ENCODE results near the gene TAF3.

TAF3 gene

GRCh38 chr10:7957591-7957990 is 139.3 kb downstream of the TAF3 start:
- no peak overlapping the region for H2AK5ac ChIP-seq (ENCODE audit: low read depth, low read length)
- no peak overlapping the region for H3K9ac ChIP-seq (ENCODE audit: low read depth, low read length, poor library complexity)
- H3K23ac ChIP-seq (ENCODE audit: low read depth, low read length, poor library complexity), result no peak overlapping the region
- H3K14ac ChIP-seq (ENCODE audit: low read length), result no peak overlapping the region
- H3K18ac ChIP-seq (ENCODE audit: low read length), result no peak overlapping the region
- no peaks in the 10 kb centered on the region for H3K36me3 ChIP-seq (replicated peaks in 1 of 2; ENCODE audit: control insufficient read depth in 2 of 2, insufficient read depth in 2 of 2, low read length in 2 of 2)
- H3K27me3 ChIP-seq (ENCODE audit: control insufficient read depth in 3 of 3, insufficient read depth in 3 of 3, low read depth in 1 of 3, low read length in 3 of 3), result no peaks in the 10 kb centered on the region
- no peak overlapping the region for H2AFZ ChIP-seq (ENCODE audit: low read length)
- no peak overlapping the region for H2BK15ac ChIP-seq (ENCODE audit: low read length)
- no peak overlapping the region for H4K91ac ChIP-seq (ENCODE audit: low read depth, low read length, poor library complexity)
- H3K4me3 ChIP-seq (ENCODE audit: low read length in 2 of 2), result no peak overlapping the region
- no peaks in the 10 kb centered on the region for H3K79me1 ChIP-seq (ENCODE audit: low read depth, low read length)
- H3K4me2 ChIP-seq (ENCODE audit: insufficient read depth, low read length, poor library complexity, severe bottlenecking), result no peak overlapping the region
- WGBS, 2 donors (ENCODE audit: extremely low coverage in 2 of 2, insufficient read length in 2 of 2, insufficient replicate concordance in 1 of 2), result no CpG with 5 or more reads among the region's 5 CpGs
- H2BK5ac ChIP-seq (ENCODE audit: low read length), result no peak overlapping the region
- DNase-seq (ENCODE audit: low spot score), result no peak
- peaks cover 0 to 1% of the 10 kb centered on the region in 2 donors for H3K4me1 ChIP-seq (ENCODE audit: control insufficient read depth in 2 of 2, insufficient read depth in 1 of 2, low read depth in 1 of 2, low read length in 2 of 2)
- no peaks in the 10 kb centered on the region for H3K9me3 ChIP-seq (replicated peaks in 1 of 2; ENCODE audit: control insufficient read depth in 2 of 2, insufficient read depth in 1 of 2, low read depth in 1 of 2, low read length in 2 of 2)
- H2BK12ac ChIP-seq (ENCODE audit: low read length), result no peak overlapping the region
- H3K4ac ChIP-seq (ENCODE audit: low read length), result no peak overlapping the region
- H2BK120ac ChIP-seq (ENCODE audit: low read depth, low read length), result no peak overlapping the region
- H3K27ac ChIP-seq (replicated peaks; ENCODE audit: low read length), result no peak overlapping the region
- no peak overlapping the region for H4K8ac ChIP-seq (ENCODE audit: low read depth, low read length)

- Histone ChIP-seq H3K27ac (replicated peaks; ENCODE audit: low read length) (no peak overlapping the region), H2BK5ac (ENCODE audit: low read length) (no peak overlapping the region), H3K9ac (ENCODE audit: low read depth, low read length, poor library complexity) (no peak overlapping the region), H3K79me1 (ENCODE audit: low read depth, low read length) (no peaks in the 10 kb centered on the region), H3K4me1 (ENCODE audit: control insufficient read depth in 2 of 2, insufficient read depth in 1 of 2, low read depth in 1 of 2, low read length in 2 of 2) (peaks cover 0 to 1% of the 10 kb centered on the region in 2 donors), H3K14ac (ENCODE audit: low read length) (no peak overlapping the region), H2BK15ac (ENCODE audit: low read length) (no peak overlapping the region), H2BK12ac (ENCODE audit: low read length) (no peak overlapping the region), H2BK120ac (ENCODE audit: low read depth, low read length) (no peak overlapping the region), H2AK5ac (ENCODE audit: low read depth, low read length) (no peak overlapping the region), H4K91ac (ENCODE audit: low read depth, low read length, poor library complexity) (no peak overlapping the region), H3K27me3 (ENCODE audit: control insufficient read depth in 3 of 3, insufficient read depth in 3 of 3, low read depth in 1 of 3, low read length in 3 of 3) (no peaks in the 10 kb centered on the region), H2AFZ (ENCODE audit: low read length) (no peak overlapping the region), H3K4ac (ENCODE audit: low read length) (no peak overlapping the region), H3K23ac (ENCODE audit: low read depth, low read length, poor library complexity) (no peak overlapping the region), H3K18ac (ENCODE audit: low read length) (no peak overlapping the region), H3K4me2 (ENCODE audit: insufficient read depth, low read length, poor library complexity, severe bottlenecking) (no peak overlapping the region), H4K8ac (ENCODE audit: low read depth, low read length) (no peak overlapping the region), H3K4me3 (ENCODE audit: low read length in 2 of 2) (no peak overlapping the region), H3K9me3 (replicated peaks in 1 of 2; ENCODE audit: control insufficient read depth in 2 of 2, insufficient read depth in 1 of 2, low read depth in 1 of 2, low read length in 2 of 2) (no peaks in the 10 kb centered on the region), H3K36me3 (replicated peaks in 1 of 2; ENCODE audit: control insufficient read depth in 2 of 2, insufficient read depth in 2 of 2, low read length in 2 of 2) (no peaks in the 10 kb centered on the region)
- no peak for DNase-seq (ENCODE audit: low spot score)
- WGBS, 2 donors (ENCODE audit: extremely low coverage in 2 of 2, insufficient read length in 2 of 2, insufficient replicate concordance in 1 of 2), result no CpG with 5 or more reads among the region's 5 CpGs
These were observed 140.1 kb downstream of the TAF3 start for GRCh38 chr10:7958442-7958841.

GRCh38 chr10:7960108-7960507 is 141.8 kb downstream of the TAF3 start:
- H2AFZ ChIP-seq (ENCODE audit: low read length), result no peak overlapping the region
- H4K91ac ChIP-seq (ENCODE audit: low read depth, low read length, poor library complexity), result no peak overlapping the region
- no peak overlapping the region for H3K4me2 ChIP-seq (ENCODE audit: insufficient read depth, low read length, poor library complexity, severe bottlenecking)
- H2AK5ac ChIP-seq (ENCODE audit: low read depth, low read length), result no peak overlapping the region
- peaks cover 8 to 14% of the 10 kb centered on the region in 2 donors for H3K36me3 ChIP-seq (replicated peaks in 1 of 2; ENCODE audit: control insufficient read depth in 2 of 2, insufficient read depth in 2 of 2, low read length in 2 of 2)
- H3K4ac ChIP-seq (ENCODE audit: low read length), result no peak overlapping the region
- H3K4me1 ChIP-seq (ENCODE audit: control insufficient read depth in 2 of 2, insufficient read depth in 1 of 2, low read depth in 1 of 2, low read length in 2 of 2), result peaks cover 0 to 1% of the 10 kb centered on the region in 2 donors
- no peak overlapping the region for H3K4me3 ChIP-seq (ENCODE audit: low read length in 2 of 2)
- no peak overlapping the region for H3K27ac ChIP-seq (replicated peaks; ENCODE audit: low read length)
- H2BK15ac ChIP-seq (ENCODE audit: low read length), result no peak overlapping the region
- H4K8ac ChIP-seq (ENCODE audit: low read depth, low read length), result no peak overlapping the region
- no peak overlapping the region for H2BK12ac ChIP-seq (ENCODE audit: low read length)
- WGBS, 2 donors (ENCODE audit: extremely low coverage in 2 of 2, insufficient read length in 2 of 2, insufficient replicate concordance in 1 of 2), result no CpG with 5 or more reads among the region's 4 CpGs
- H3K18ac ChIP-seq (ENCODE audit: low read length), result no peak overlapping the region
- no peaks in the 10 kb centered on the region for H3K27me3 ChIP-seq (ENCODE audit: control insufficient read depth in 3 of 3, insufficient read depth in 3 of 3, low read depth in 1 of 3, low read length in 3 of 3)
- H2BK5ac ChIP-seq (ENCODE audit: low read length), result no peak overlapping the region
- no peaks in the 10 kb centered on the region for H3K9me3 ChIP-seq (replicated peaks in 1 of 2; ENCODE audit: control insufficient read depth in 2 of 2, insufficient read depth in 1 of 2, low read depth in 1 of 2, low read length in 2 of 2)
- H3K23ac ChIP-seq (ENCODE audit: low read depth, low read length, poor library complexity), result no peak overlapping the region
- no peaks in the 10 kb centered on the region for H3K79me1 ChIP-seq (ENCODE audit: low read depth, low read length)
- no peak overlapping the region for H3K14ac ChIP-seq (ENCODE audit: low read length)
- DNase-seq (ENCODE audit: low spot score), result no peak
- no peak overlapping the region for H3K9ac ChIP-seq (ENCODE audit: low read depth, low read length, poor library complexity)
- no peak overlapping the region for H2BK120ac ChIP-seq (ENCODE audit: low read depth, low read length)

DNA sequence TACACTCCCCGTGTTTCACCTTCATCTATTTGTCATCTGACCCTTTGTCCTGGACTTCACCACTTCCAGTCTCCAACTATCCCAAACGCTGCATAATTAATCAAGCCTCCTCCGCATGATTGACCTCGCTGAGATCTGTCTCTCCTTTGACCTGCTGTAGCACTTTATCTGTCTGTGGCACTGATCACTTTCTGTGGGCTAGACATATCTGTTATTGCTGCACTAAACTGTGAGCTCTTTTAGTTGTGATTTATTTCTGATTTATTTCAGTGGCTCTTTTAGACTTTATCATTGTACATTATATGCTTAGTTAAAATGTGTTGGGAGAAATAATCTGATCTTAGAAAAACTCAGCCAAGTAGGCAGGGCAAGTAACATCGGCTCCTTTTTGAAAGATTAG is 144.3 kb downstream of the TAF3 start:
- Histone ChIP-seq H3K27ac (replicated peaks; ENCODE audit: low read length) (no peak overlapping the region), H3K79me1 (ENCODE audit: low read depth, low read length) (no peaks in the 10 kb centered on the region), H3K4me3 (ENCODE audit: low read length in 2 of 2) (no peak overlapping the region), H4K91ac (ENCODE audit: low read depth, low read length, poor library complexity) (no peak overlapping the region), H2AFZ (ENCODE audit: low read length) (no peak overlapping the region), H3K4ac (ENCODE audit: low read length) (no peak overlapping the region), H3K23ac (ENCODE audit: low read depth, low read length, poor library complexity) (no peak overlapping the region), H3K27me3 (ENCODE audit: control insufficient read depth in 3 of 3, insufficient read depth in 3 of 3, low read depth in 1 of 3, low read length in 3 of 3) (no peaks in the 10 kb centered on the region), H3K36me3 (replicated peaks in 1 of 2; ENCODE audit: control insufficient read depth in 2 of 2, insufficient read depth in 2 of 2, low read length in 2 of 2) (peaks cover 8 to 32% of the 10 kb centered on the region in 2 donors), H2AK5ac (ENCODE audit: low read depth, low read length) (no peak overlapping the region), H2BK15ac (ENCODE audit: low read length) (no peak overlapping the region), H2BK12ac (ENCODE audit: low read length) (no peak overlapping the region), H3K4me1 (ENCODE audit: control insufficient read depth in 2 of 2, insufficient read depth in 1 of 2, low read depth in 1 of 2, low read length in 2 of 2) (peaks cover 0 to 1% of the 10 kb centered on the region in 2 donors), H3K9me3 (replicated peaks in 1 of 2; ENCODE audit: control insufficient read depth in 2 of 2, insufficient read depth in 1 of 2, low read depth in 1 of 2, low read length in 2 of 2) (no peaks in the 10 kb centered on the region), H3K9ac (ENCODE audit: low read depth, low read length, poor library complexity) (no peak overlapping the region), H2BK120ac (ENCODE audit: low read depth, low read length) (no peak overlapping the region), H2BK5ac (ENCODE audit: low read length) (no peak overlapping the region), H3K14ac (ENCODE audit: low read length) (no peak overlapping the region), H3K4me2 (ENCODE audit: insufficient read depth, low read length, poor library complexity, severe bottlenecking) (no peak overlapping the region), H3K18ac (ENCODE audit: low read length) (no peak overlapping the region), H4K8ac (ENCODE audit: low read depth, low read length) (no peak overlapping the region)
- no peak for DNase-seq (ENCODE audit: low spot score)
- WGBS, 2 donors (ENCODE audit: extremely low coverage in 2 of 2, insufficient read length in 2 of 2, insufficient replicate concordance in 1 of 2), result no CpG with 5 or more reads among the region's 5 CpGs

Data from neuronal stem cell (in vitro differentiated cells).